ENCODE measurements around the gene URB1.

DNA sequence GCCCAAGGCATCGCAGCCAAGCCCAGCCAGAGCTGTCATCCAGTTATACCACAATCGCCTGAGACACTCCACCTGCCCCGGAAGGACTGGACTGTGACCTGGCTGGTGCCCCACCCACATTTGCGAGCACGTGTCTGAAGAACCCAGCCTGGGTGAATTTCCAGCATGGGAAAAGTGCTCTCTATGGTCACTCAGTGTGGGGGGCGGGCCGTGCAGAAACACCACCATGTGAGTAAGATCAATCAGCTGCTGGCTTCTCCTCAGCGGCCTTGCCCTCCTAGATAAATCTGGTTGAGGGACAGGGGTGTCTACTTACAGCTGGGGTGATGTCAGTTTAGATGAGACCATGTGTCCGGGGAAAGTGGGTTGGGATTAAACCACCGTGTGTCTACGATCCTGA lies 44.8 kb downstream of the URB1 start:
- TF ChIP-seq, protein P1, sequence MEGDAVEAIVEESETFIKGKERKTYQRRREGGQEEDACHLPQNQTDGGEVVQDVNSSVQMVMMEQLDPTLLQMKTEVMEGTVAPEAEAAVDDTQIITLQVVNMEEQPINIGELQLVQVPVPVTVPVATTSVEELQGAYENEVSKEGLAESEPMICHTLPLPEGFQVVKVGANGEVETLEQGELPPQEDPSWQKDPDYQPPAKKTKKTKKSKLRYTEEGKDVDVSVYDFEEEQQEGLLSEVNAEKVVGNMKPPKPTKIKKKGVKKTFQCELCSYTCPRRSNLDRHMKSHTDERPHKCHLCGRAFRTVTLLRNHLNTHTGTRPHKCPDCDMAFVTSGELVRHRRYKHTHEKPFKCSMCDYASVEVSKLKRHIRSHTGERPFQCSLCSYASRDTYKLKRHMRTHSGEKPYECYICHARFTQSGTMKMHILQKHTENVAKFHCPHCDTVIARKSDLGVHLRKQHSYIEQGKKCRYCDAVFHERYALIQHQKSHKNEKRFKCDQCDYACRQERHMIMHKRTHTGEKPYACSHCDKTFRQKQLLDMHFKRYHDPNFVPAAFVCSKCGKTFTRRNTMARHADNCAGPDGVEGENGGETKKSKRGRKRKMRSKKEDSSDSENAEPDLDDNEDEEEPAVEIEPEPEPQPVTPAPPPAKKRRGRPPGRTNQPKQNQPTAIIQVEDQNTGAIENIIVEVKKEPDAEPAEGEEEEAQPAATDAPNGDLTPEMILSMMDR (IDR thresholded peaks at IDR 0.05 in 4 of 5, conservative IDR thresholded peaks at IDR 0.05 in 1 of 5), result no peak
- no peak for TF ChIP-seq POLR2A (IDR thresholded peaks at IDR 0.05)

Data from gastrocnemius medialis (tissue), 4 donors.